SIG-M5 (cell line): ENCODE results near the gene FHOD3.

Source experiments
- DNase-seq: peaks from one replicate; lab custom pipeline; 2025; lab: John Stamatoyannopoulos, UW

The FHOD3 gene

GRCh38 chr18:36481201-36481657 lies 183.7 kb downstream of the FHOD3 start:
- DNase-seq: no peak

- DNase-seq: no peak
Observed at GRCh38 chr18:36481935-36482334, 184.4 kb downstream of the FHOD3 start.

DNA sequence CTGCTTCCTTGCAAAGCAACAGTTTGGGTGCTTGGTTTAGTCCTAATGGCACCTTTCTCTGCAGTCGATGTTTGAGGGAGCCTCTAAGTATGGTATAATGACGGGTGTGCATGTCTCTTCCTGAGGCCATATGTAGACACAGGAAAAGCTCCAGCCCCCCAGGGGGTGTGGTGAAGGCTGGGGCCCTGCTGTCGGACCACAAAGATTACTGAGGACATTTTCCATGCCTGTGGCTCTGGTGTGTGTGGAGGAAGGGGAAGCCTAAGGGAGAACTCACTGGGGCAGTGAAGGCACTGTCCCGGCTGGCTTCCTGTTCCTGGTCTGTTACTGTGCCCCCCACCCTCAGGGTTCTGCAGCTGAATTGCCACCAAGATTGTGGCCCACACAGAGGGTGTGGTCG lies 187.1 kb downstream of the FHOD3 start:
- DNase-seq: no peak

DNA sequence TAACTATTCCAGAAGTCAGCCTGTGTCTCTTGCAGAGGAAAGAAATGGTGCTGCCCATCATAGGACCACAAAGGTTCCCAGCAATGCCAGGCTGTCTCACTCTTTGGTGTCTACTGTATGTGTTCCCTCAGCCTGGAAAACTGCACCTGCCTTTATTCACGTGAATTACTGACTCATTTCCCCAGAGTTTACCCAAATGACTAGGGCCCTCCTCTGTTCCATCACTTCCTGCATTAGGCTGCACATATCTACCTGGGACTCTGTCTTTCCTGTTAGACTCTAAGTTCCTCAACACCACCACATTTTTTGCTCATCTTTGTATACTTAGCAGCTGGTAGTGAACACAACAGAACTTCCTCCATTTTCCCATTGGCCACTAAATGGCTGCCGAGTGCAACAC lies 188.3 kb downstream of the FHOD3 start:
- no peak for DNase-seq

- no peak for DNase-seq
Observed at GRCh38 chr18:36488131-36488530, 190.6 kb downstream of the FHOD3 start.

DNA sequence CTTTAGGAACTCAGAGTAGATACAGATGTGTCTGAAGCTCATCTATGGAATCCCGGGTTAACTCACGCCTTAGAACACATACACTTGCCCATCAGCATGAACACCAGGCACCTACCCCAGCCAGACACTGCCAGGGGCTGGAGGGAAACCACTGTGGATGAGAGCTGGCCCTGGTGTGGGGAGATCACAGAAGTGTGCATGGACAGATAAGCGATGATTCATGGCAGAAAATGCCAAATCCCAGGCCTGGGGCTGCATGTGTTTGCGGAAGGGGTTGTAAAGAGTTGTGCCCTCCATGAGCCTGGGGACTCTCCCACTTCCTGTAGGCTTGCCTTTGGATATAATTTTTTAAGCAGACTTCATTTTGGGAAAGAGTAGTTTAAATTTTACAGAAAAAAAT lies 193.4 kb downstream of the FHOD3 start:
- no peak for DNase-seq

- no peak for DNase-seq
Observed at GRCh38 chr18:36492604-36493329, 195.3 kb downstream of the FHOD3 start.

DNA sequence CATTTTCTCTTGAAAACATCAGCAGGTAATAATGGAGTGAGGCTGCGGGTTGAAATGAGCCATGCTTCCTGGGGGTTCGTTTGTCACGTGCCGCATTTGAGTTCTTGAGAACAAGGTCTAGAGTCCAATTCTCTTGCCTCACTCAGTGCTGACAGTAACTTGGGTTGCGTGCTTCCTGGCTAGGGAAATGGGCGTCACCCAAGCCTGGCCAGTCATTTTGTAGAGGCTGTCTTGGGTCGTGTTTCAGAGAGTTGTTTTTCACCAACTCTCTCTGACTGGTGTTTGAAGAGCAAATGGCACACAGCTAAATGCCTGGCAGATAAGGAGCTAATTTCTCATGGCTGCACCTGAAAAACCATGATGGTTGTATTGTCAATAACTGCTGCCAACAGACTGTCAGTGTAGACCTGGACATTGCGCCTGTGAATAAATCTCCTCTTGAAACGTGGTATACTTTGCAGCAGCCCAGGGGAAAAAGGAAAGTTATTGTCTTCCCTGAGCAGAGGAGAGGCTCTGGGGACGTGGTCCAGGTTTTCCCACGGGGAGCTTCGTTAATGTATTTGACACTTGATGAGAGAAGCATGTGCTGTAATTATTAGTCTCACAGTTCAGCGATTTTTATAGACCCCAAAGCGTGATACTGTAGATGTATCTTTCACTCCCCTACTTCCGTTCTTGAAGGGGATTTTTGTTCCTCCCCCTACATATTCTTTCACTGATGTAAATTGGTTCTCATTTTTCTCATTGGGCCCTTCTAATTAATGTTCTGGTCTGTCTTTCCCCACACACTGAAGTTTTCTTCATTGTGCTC lies 196.0 kb downstream of the FHOD3 start:
- no peak for DNase-seq

DNA sequence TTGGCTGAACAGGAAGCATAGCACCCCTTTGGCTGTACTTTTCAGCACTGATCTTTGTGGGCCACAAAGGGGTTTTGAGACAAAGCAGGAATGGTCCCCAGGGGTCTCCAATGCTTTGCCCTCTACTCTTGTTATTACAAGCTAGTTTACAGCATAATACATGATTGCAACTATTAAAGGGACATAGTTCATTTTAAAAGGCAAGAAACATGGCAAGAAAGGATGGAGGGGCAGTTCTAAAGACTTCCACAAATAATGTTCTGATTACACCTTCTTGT lies 196.6 kb downstream of the FHOD3 start:
- no peak for DNase-seq

DNA sequence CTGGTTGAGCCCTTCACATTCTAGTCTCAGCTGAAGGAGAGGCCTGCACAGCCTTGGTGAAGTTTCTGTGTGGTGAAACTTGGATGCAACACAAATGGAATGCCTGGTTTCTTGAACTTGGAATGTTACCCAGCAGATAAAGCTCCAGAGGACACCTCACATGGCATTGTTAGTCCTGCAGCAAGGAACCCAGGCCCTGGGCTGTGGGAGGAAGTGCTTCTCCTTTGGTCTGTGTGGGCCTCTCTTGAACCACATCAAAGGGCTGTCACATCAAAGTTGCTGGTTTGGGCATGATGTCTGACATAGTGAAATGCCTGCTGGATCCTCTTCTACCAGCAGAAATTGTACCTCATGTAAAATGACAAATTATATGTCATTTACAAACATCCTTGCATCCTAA lies 198.5 kb downstream of the FHOD3 start:
- DNase-seq: no peak

- no peak for DNase-seq
Observed at GRCh38 chr18:36499938-36500337, 202.4 kb downstream of the FHOD3 start.

DNA sequence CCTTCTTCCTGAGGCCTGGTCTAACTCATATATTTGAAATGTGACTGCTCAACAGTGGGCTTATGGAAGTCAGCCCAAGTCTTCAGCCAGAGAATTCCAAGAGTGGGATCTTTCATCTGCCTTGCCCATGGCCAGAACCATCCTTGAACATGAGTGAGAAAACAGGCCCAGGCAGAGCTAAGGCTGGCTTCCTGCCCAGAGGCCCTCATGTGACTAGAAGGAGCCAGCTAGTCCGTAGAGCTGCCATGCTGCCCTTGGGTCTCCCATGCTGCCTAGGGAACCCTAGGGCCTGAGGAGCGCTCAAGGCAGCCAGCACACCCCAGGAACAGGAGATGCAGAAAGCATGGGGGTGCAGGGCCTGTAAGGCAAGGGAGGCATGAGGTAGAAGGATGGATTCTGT lies 203.6 kb downstream of the FHOD3 start:
- DNase-seq: no peak

DNA sequence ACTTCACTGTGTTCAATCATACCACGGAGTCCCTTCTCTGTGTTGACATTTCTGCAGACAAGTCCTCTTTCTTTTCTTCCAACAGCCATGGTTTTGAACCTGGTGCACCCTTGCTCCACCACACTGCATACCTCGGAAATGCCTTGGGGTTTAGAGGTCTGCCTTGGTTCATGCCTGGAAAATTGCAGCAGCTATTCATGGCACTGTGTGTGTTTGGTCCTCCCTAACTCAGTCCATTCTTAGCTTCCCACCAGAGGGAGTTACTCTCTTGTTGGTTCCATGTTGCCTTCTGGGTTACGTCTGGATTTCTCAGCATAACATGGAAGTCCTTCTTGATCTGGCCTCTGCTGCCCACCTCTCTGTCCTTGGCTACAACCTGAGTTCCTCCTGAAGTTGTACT lies 206.0 kb downstream of the FHOD3 start:
- no peak for DNase-seq

DNA sequence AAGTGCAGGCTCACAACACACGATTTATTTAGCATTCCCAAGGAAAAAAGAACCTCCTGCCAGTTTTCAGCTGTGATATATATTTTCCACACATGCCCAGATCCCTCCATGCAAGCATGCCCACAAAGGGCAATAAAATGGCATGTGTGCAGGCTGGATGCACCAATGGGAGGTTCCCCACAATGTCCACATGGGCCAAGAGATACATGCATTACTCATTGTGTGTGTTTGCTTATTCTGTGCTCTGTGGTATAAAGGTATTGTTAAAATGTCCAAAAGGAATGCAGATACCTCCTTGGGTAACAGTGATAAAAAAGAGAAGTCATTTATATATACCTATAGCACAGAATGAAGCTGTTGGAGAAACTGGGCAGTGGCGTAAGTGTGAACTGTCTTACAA lies 207.4 kb downstream of the FHOD3 start:
- no peak for DNase-seq

DNA sequence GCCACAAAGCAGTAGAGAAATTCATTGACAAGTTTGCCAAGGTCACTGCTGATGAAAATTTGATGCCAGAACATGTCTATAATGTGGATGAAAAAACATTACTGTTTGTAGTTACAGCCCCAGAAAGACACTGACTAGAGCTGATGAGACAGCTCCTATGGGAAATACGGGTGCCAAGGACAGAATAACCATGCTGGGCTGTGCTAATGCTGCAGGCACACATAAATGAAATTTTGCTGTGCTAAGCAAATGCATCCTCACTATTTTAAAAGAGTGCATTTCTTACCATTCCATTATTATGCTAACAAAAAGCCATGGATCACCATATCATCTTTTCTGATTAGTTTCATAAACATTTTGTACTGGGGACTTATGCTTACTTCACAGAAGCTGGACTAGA lies 208.2 kb downstream of the FHOD3 start:
- DNase-seq: no peak

GRCh38 chr18:36509646-36510197 lies 212.2 kb downstream of the FHOD3 start:
- DNase-seq: no peak

GRCh38 chr18:36511791-36512352 lies 214.4 kb downstream of the FHOD3 start:
- no peak for DNase-seq

GRCh38 chr18:36513556-36513955 lies 216.0 kb downstream of the FHOD3 start:
- DNase-seq: no peak

DNA sequence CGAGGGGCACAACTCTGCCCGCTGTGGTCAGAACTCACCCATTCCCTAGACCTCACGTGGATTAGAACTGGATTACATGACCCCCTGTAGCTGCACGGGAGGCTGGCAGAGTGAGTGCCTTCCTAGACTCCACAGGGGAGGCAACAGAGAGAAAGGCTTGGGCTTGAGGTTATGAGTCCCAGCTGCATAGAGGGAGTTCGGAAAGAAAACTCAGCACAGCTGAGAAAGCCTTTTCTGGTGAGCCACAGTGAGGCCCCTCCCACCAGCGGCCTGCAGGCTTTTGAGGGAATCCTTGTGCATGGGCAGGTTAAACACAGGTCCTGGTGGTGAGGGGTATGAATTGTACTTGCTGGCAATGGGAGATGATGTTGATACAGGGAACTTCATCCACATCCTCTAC lies 217.3 kb downstream of the FHOD3 start:
- no peak for DNase-seq

DNA sequence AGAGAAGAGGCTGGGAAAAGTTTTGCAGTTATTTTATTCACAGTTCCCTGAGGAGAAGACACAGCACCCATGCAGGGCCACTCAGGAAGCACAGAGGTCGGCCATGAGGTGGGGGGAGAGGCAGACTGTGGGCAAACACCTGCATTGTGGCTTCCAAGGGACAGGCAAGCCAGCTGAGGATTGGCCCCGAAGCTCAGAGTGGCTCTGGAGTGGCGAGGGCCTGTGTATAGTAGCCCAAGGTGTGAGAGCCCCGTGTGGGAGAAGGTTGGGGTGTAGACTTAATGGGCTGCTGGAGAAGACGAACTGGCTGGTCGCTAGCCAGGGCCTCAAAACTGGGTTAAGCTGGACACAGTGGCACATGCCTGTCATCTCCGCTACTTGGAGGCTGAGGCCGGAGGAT lies 218.7 kb downstream of the FHOD3 start:
- no peak for DNase-seq

GRCh38 chr18:36516726-36517125 lies 219.2 kb downstream of the FHOD3 start:
- no peak for DNase-seq

DNA sequence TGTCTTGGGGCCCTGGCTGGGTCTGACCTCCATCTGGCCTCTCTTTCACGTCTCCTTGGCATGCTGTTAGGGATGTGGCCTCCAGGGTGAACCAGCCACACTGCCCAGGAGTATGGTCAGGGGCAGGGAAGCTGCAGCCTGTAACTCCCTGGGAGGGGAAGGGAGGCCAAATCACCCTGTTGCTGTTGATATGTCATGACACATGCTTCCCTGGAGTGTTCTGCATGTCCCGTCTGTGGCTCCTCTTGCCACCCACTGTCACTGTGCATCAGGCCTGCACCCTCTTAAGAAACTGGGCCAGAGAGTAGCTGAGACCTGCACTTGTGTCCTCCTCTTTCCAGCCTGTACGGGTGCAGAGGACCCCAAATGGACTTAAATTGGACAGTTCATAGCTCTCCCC lies 221.3 kb downstream of the FHOD3 start:
- DNase-seq: no peak

DNA sequence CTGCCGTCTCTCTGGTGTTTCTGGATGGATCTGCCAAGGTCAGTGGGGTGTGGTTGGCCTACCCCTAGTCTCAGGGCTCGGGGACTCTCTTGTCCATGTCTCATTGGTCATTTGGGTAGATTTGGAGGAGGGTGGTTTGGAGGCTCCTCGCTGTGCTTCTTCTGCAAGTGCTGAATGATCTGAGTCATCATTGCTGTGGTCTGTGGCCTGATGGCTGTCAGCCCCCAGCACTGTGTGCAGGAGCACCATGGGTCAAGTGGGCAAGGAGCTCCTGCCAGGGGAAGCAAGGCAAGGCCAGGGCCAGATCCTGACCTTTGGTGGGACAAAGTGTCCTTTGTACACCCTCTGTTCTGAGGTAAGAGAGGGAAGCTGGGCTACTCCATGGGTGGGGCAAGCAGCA lies 221.8 kb downstream of the FHOD3 start:
- no peak for DNase-seq
